HCT116 (cell line): ENCODE measurements around the gene APOM. TPM values are rescaled to one million over a fixed set of nuclear protein-coding genes. Genes with fewer than 3 reads are reported as not detected.
A peak's percentile ranks its signal among the peaks of the same experiment; 100 is the strongest.

ENCODE experiments used
- ATAC-seq: fragments of 200-7000 bp; cut with Tn5 transposase; 2 replicates; pipeline ENCODE4 v1.9.1; 2020; ENCODE audit warnings: mild to moderate bottlenecking, moderate library complexity
- BruUV-seq: library from RNA; stranded (reverse); fragments of 400-500 nt; replicated peaks from 2 replicates; lab custom pipeline; 2021; lab: Mats Ljungman, UMichigan
- CTCF ChIA-PET: fragments of 300-600 bp; sonication (Branson Sonifier 250); formaldehyde crosslinking; loops from one replicate; lab custom pipeline; 2021; ENCODE audit warnings: antibody characterized with exemption; lab: Charles Lee
- POLR2A ChIA-PET: fragments of 300-600, 350-600 bp; sonication (Branson Sonifier 250); formaldehyde crosslinking; loops from one replicate; lab custom pipeline; 2021; ENCODE audit warnings: antibody characterized with exemption; lab: Charles Lee
- RAD21 ChIA-PET, 2 experiments: fragments of 300-600 bp; sonication (Branson Sonifier 250); formaldehyde crosslinking; loops; one replicate each; lab custom pipeline; 2023; ENCODE audit warnings: low total read pairs in 2 of 2; ENCODE audit not compliant: uncharacterized antibody in 2 of 2, unreplicated experiment in 2 of 2, low non-redundant PET in 1 of 2; lab: Charles Lee
- DNase-seq: peaks from one replicate; pipeline ENCODE4 v3.0.0-alpha.2; 2010; ENCODE audit warnings: low read depth, low spot score
- H2AFZ ChIP-seq: fragments of 200-600 bp; shearing (Covaris generic), sonication (generic); 2 replicates; pipeline ENCODE4 v1.6.1; 2017; ENCODE audit warnings: low read depth, mixed run types, mixed read lengths, antibody characterized with exemption, low read length; ENCODE audit not compliant: poor library complexity, severe bottlenecking
- H3K27ac ChIP-seq: 2 replicates; pipeline ENCODE4 v1.5.1; 2012; ENCODE audit warnings: low read depth, low read length
- H3K27me3 ChIP-seq: fragments of 200-600 bp; sonication (generic); 2 replicates; pipeline ENCODE4 v1.6.1; 2016; ENCODE audit warnings: mixed run types, low read length, mixed read lengths; ENCODE audit not compliant: insufficient read depth
- H3K36me3 ChIP-seq, 2 experiments: fragments of 200-500 bp in 1 of 2; fragments of 200-600 bp in 1 of 2; sonication (Bioruptor generic) in 1 of 2; sonication (generic) in 1 of 2; 2 replicates each; pipeline versions ENCODE4 v1.5.1 to v1.6.1; 2014 to 2016; ENCODE audit warnings: low read length in 2 of 2, inconsistent platforms in 1 of 2, mixed read lengths in 1 of 2, mixed run types in 1 of 2; ENCODE audit not compliant: insufficient read depth in 2 of 2, control insufficient read depth in 1 of 2
- H3K4me1 ChIP-seq, 2 experiments: fragments of 200-600 bp in 1 of 2; sonication (generic) in 1 of 2; 2 replicates each; pipeline versions ENCODE4 v1.5.1 to v1.6.1; 2012 to 2017; ENCODE audit warnings: low read length in 2 of 2, inconsistent platforms in 1 of 2, mild to moderate bottlenecking in 1 of 2, mixed read lengths in 1 of 2, mixed run types in 1 of 2, moderate library complexity in 1 of 2; ENCODE audit not compliant: insufficient read depth in 2 of 2, control insufficient read depth in 1 of 2
- H3K4me2 ChIP-seq: fragments of 200-600 bp; sonication (generic); 2 replicates; pipeline ENCODE4 v1.6.1; 2017; ENCODE audit warnings: mixed run types, low read length, mixed read lengths
- H3K4me3 ChIP-seq, 2 experiments: fragments of 200-600 bp in 1 of 2; sonication (generic) in 1 of 2; replicated peaks in 1 of 2; 2 replicates each; pipeline ENCODE4 v1.5.1; 2011 to 2016; ENCODE audit warnings: low read length in 2 of 2, control low read depth in 1 of 2, low read depth in 1 of 2, mild to moderate bottlenecking in 1 of 2, mixed read lengths in 1 of 2, mixed run types in 1 of 2
- H3K79me2 ChIP-seq: fragments of 200-600 bp; sonication (generic); 2 replicates; pipeline ENCODE4 v1.6.1; 2017; ENCODE audit warnings: mild to moderate bottlenecking, mixed run types, low read length, moderate library complexity, mixed read lengths; ENCODE audit not compliant: insufficient read depth
- H3K9ac ChIP-seq: fragments of 200-600 bp; sonication (generic); 2 replicates; pipeline ENCODE4 v1.6.1; 2016; ENCODE audit warnings: low read length, mixed read lengths
- H3K9me2 ChIP-seq: fragments of 200-600 bp; sonication (generic), shearing (Covaris generic); 2 replicates; pipeline ENCODE4 v1.6.1; 2017; ENCODE audit warnings: mixed run types, mild to moderate bottlenecking, moderate library complexity; ENCODE audit not compliant: insufficient read depth
- H3K9me3 ChIP-seq, 2 experiments: fragments of 200-500 bp in 1 of 2; fragments of 200-600 bp in 1 of 2; sonication (Bioruptor generic) in 1 of 2; sonication (generic) in 1 of 2; 2 replicates each; pipeline ENCODE4 v1.6.1; 2014 to 2017; ENCODE audit warnings: low read length in 2 of 2, mixed read lengths in 2 of 2, inconsistent platforms in 1 of 2, low read depth in 1 of 2, mild to moderate bottlenecking in 1 of 2, mixed run types in 1 of 2, moderate library complexity in 1 of 2; ENCODE audit not compliant: control insufficient read depth in 1 of 2, insufficient read depth in 1 of 2
- H4K20me1 ChIP-seq: fragments of 200-600 bp; sonication (generic), shearing (Covaris generic); 2 replicates; pipeline ENCODE4 v1.6.1; 2017; ENCODE audit warnings: mixed run types, mild to moderate bottlenecking, moderate library complexity; ENCODE audit not compliant: insufficient read depth
- CBX3 ChIP-seq: IDR thresholded peaks from 2 replicates; pipeline ENCODE4 v1.6.1; 2012; ENCODE audit warnings: low read depth
- EGR1 ChIP-seq: IDR thresholded peaks from 2 replicates; pipeline ENCODE4 v1.6.1; 2012; ENCODE audit warnings: low read depth
- ELF1 ChIP-seq: IDR thresholded peaks from 2 replicates; pipeline ENCODE4 v1.6.1; 2012; ENCODE audit warnings: low read depth, borderline replicate concordance
- POLR2A ChIP-seq: IDR thresholded peaks from 2 replicates; pipeline ENCODE4 v1.7.0; 2011; ENCODE audit warnings: borderline replicate concordance; ENCODE audit not compliant: insufficient read depth, insufficient read length; ENCODE audit errors: extremely low read depth
- POLR2AphosphoS5 ChIP-seq: IDR thresholded peaks from 2 replicates; pipeline ENCODE4 v1.6.1; 2011; ENCODE audit warnings: mild to moderate bottlenecking, low read depth, low read length, moderate library complexity
- TCF7L2 ChIP-seq: IDR thresholded peaks from 2 replicates; pipeline ENCODE4 v1.7.0; 2011; ENCODE audit warnings: borderline replicate concordance, inconsistent platforms; ENCODE audit not compliant: insufficient read depth, insufficient read length; ENCODE audit errors: extremely low read depth
- YY1 ChIP-seq: IDR thresholded peaks from 2 replicates; pipeline ENCODE4 v1.6.1; 2011; ENCODE audit warnings: low read length, low read depth, moderate library complexity, mild to moderate bottlenecking; ENCODE audit not compliant: insufficient replicate concordance; ENCODE audit errors: extremely low read depth
- intact Hi-C: fragments of 100-400 bp; cut with micrococcal nuclease; formaldehyde crosslinking; loops from 2 replicates; pipeline ENCODE4 v1.10.0; 2022
- total RNA-seq: library from RNA; stranded (reverse); gene quantifications from one replicate; pipeline ENCODE4 v1.2.1, GENCODE V29; 2021; ENCODE audit not compliant: unreplicated experiment

The APOM gene
- total RNA-seq, 1 experiment from 2014 or later = 2.2 TPM

GRCh38 chr6:31664790-31665500 lies 9.3 kb downstream of the APOM start, which contains the start of gene GPANK1:
GPANK1 (minus strand) TSS chr6:31664997; CDS start chr6:31664478, 519 bp downstream.
- CTCF ChIA-PET = interaction anchor here (0.9 to 1.1 kb wide), 2 partner anchors 67 to 73 kb away, joined by 4 read pairs; no protein-coding TSS in a partner anchor
- POLR2A ChIA-PET = interaction anchor here (0.6 to 3.9 kb wide), 12 partner anchors 10 to 518 kb away, joined by 3 to 32 read pairs (median 4); partner anchors contain the start of genes ABHD16A, APOM, ATP6V1G2 and BAG6

More at GRCh38 chr6:31664790-31665500, 9.3 kb downstream of the APOM start, which contains the start of gene GPANK1:
- Histone ChIP-seq H3K9me3 (no peaks in the 10 kb centered on the region), H2AFZ (no peak within 1 kb of the TSS)
- no peak for TF ChIP-seq EGR1
- TF ChIP-seq POLR2AphosphoS5 = peak; percentile 61
- peak; percentile 97 for TF ChIP-seq YY1
- TF ChIP-seq CBX3 = no peak
- TF ChIP-seq POLR2A = no peak
- no peak for TF ChIP-seq ELF1
- peak; percentile 19 for TF ChIP-seq TCF7L2
- TF ChIP-seq, all 23 proteins: peak for 3
- H3K4me1 ChIP-seq = peaks cover 14 to 38% of the 10 kb centered on the region in 2 experiments; a peak in 3 of 4 replicates
- no TSS peak for BruUV-seq
- no peaks in the 10 kb centered on the region for H3K9me2 ChIP-seq
- RAD21 ChIA-PET = interaction anchor here in 1 of 2 experiments (0.6 kb wide), 1 partner anchor 118 kb away, joined by 3 read pairs; the partner anchor contains the start of gene ATP6V1G2
- H3K4me3 ChIP-seq = peak within 1 kb of the TSS; percentile 97 to 99
- peaks cover 58% of the 10 kb centered on the region for H3K79me2 ChIP-seq
- H3K27me3 ChIP-seq = no peaks in the 10 kb centered on the region
- peak within 1 kb of the TSS; percentile 90 for H3K9ac ChIP-seq
- H3K27ac ChIP-seq = peak within 1 kb of the TSS; percentile 90
- no peaks in the 10 kb centered on the region for H4K20me1 ChIP-seq
- peak; percentile 45 for ATAC-seq
- H3K36me3 ChIP-seq = peaks cover 28 to 44% of the 10 kb centered on the region in 2 experiments
- peak within 1 kb of the TSS; percentile 83 for H3K4me2 ChIP-seq
- DNase-seq = peak; percentile 93
- intact Hi-C loops = loop anchor here (1.0 to 5.0 kb wide), 5 partner anchors 72 to 263 kb away; partner anchors contain the start of genes ATP6V1G2, CLIC1, DDX39B and EHMT2
